Esophagus squamous epithelium (tissue), 4 donors: Measurements from ENCODE around the gene CD27.

ENCODE experiments used
- POLR2A ChIP-seq, 4 donors: fragments of 450-650 bp; IDR thresholded peaks; one replicate each; pipeline ENCODE4 v1.6.1; 2017; ENCODE audit warnings: antibody characterized with exemption in 4 of 4, mild to moderate bottlenecking in 4 of 4, moderate library complexity in 3 of 4
- TF ChIP-seq, protein P1 (sequence below), 6 experiments: fragments of 450-650 bp in 4 of 6; fragments of 200-600 bp in 2 of 6; sonication (generic) in 2 of 6; IDR thresholded peaks; one replicate each; pipeline ENCODE4 v1.5.1; 2016 to 2019; ENCODE audit warnings: antibody characterized with exemption in 6 of 6, mild to moderate bottlenecking in 4 of 6, moderate library complexity in 4 of 6

DNA sequence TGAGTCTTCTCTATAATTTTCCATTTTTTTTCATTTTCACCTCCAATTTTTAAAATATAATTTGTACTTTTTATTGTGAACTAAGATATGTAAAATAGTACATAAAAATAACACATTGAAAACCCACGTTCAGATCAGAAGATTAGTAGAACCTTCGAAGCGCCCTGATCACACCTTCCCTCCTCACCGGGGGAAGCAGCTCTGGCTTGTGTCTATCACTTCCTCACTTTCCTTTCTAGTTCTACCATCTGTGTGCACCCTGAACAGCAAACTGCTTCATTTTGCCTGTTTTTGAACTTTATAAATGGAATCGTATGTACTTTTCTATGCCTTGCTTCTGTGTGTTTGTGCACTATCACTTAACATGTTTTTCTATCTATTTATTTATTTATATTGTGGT is 11.8 kb upstream of the CD27 start:
- TF ChIP-seq, protein P1, sequence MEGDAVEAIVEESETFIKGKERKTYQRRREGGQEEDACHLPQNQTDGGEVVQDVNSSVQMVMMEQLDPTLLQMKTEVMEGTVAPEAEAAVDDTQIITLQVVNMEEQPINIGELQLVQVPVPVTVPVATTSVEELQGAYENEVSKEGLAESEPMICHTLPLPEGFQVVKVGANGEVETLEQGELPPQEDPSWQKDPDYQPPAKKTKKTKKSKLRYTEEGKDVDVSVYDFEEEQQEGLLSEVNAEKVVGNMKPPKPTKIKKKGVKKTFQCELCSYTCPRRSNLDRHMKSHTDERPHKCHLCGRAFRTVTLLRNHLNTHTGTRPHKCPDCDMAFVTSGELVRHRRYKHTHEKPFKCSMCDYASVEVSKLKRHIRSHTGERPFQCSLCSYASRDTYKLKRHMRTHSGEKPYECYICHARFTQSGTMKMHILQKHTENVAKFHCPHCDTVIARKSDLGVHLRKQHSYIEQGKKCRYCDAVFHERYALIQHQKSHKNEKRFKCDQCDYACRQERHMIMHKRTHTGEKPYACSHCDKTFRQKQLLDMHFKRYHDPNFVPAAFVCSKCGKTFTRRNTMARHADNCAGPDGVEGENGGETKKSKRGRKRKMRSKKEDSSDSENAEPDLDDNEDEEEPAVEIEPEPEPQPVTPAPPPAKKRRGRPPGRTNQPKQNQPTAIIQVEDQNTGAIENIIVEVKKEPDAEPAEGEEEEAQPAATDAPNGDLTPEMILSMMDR (IDR thresholded peaks at IDR 0.05) = no peak
- no peak for TF ChIP-seq POLR2A (IDR thresholded peaks at IDR 0.05)
